DLD1 (cell line): ENCODE results near the gene HDDC3.

Source experiments
- in situ Hi-C: cut with HindIII; loops from 2 replicates; pipeline ENCODE4 v1.10.0; 2017; ENCODE audit warnings: low sequenced_read_pairs

The HDDC3 gene, protein sequence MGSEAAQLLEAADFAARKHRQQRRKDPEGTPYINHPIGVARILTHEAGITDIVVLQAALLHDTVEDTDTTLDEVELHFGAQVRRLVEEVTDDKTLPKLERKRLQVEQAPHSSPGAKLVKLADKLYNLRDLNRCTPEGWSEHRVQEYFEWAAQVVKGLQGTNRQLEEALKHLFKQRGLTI

DNA sequence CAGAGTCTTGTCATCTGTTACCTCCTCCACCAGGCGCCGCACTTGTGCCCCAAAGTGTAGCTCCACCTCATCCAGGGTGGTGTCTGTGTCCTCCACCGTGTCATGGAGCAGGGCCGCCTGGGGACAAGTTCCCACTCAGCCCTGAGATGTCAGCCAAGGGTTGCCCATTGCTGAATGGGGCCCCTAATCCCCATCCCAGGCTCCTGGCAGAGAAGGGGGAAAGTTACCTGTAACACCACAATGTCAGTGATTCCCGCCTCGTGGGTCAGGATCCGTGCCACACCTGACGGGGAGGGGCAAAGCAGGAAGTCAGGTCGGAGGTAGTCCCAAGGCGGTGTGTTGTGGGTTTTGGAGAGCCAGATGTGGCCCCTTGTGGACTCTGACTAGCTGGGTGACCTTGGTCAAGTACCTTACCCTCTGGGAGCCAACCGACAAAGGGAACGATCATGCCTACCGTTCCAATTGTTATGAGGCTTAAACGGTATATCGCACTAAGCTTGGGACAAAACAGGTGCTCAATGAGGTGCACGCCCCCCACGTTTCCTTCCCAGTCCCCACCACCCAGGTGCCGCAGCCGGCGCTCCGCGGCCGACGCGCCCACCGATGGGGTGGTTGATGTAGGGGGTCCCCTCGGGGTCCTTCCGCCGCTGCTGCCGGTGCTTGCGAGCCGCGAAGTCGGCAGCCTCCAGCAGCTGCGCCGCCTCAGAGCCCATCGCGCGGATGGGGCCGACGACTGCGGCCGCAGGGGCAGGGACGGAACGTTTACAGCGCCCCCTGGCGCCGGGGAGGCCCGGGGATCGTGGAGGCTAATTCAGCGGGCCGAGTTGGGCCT is at the start of gene HDDC3:
Gene HDDC3 (minus strand): TSS at position 722 of the 832 bp plus-strand sequence. CDS start 9 bp downstream, at position 713.
- in situ Hi-C loops: loop anchor here (25.0 kb wide), 1 partner anchor 445 kb away; no protein-coding TSS in a partner anchor

- in situ Hi-C loops: no loop called here
Measured at GRCh38 chr15:90982135-90982534, 49.8 kb upstream of the HDDC3 start.

GRCh38 chr15:90981681-90982080 is 49.3 kb upstream of the HDDC3 start:
- in situ Hi-C loops: no loop called here

DNA sequence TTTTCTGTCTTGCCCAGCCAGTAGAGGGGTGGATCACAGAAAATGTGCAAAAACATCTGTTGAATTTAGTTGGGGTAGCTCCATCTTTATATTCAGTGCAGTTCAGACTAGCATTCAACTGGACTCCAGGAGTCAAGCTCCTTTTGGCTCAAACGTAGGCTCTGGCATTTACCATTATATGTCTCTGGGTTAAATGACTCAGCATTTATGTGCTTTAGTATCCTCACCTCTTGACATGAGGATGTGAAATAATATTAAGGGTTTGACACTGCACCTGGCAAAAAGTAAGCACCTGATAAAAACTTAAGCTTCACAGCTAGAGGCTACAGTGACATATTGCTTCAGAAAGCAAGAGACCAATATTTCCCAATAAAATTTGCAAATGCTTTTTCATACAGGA is 47.2 kb upstream of the HDDC3 start:
- in situ Hi-C loops: no loop called here

DNA sequence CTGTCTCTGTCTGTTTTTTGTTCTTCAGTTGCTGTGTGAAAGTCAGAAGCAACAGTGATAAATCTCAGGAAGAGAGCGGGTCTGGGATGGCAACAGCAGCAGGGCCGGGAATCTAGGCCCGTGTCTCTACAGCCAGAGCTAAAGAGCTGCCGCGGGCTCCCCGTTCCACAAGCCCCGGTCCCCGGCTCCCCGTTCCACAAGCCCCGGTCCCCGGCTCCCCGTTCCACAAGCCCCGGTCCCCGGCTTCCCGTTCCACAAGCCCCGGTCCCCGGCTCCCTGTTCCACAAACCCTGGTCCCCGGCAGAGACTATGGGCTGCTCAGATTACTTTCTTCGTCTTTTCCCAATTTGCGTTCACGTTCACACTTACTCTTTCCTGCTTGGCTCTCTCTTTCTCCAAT is 41.9 kb upstream of the HDDC3 start:
- in situ Hi-C loops: no loop called here

GRCh38 chr15:90972133-90972532 is 39.8 kb upstream of the HDDC3 start:
- in situ Hi-C loops: no loop called here

DNA sequence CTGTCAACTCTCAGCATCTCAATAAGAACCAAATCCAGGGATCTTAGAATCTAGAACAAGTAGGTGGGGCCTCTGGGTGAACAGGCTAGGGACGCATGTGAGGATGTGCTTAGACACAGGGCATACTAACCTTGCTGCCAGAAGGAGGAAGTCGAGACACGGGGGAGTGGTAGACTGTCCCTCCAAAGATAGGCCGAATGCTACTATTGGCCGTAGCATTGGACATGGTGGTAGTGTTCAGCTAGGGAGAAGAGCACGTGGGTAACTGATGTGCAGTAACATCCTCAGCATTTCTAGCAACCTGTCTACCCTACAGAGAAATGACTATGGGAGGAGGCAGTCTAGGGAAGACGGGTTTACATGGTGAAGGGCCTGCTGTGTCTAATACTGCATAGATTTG is 37.9 kb upstream of the HDDC3 start:
- in situ Hi-C loops: no loop called here

GRCh38 chr15:90968434-90968833 is 36.1 kb upstream of the HDDC3 start:
- in situ Hi-C loops: no loop called here

- in situ Hi-C loops: no loop called here
Measured at GRCh38 chr15:90967206-90967605, 34.9 kb upstream of the HDDC3 start.

DNA sequence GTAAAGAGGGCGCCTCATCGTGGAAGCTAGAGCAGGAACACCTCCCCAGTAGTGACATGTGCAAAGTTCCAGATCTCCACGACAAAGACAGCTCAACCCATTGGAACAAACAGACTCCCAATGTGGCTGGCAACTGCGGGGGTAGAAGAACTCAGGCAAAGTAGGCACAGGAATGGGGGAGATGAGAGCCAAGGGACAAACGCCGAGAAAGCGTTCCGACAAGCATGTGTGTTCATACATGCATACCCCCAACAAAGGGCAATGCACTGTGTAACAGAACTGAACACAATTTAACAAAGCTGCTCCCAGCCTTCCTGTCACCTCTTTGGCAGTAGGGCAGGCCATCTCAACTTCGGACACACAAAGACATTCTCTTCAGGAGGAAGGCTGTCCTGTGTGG is 33.9 kb upstream of the HDDC3 start:
- in situ Hi-C loops: no loop called here

DNA sequence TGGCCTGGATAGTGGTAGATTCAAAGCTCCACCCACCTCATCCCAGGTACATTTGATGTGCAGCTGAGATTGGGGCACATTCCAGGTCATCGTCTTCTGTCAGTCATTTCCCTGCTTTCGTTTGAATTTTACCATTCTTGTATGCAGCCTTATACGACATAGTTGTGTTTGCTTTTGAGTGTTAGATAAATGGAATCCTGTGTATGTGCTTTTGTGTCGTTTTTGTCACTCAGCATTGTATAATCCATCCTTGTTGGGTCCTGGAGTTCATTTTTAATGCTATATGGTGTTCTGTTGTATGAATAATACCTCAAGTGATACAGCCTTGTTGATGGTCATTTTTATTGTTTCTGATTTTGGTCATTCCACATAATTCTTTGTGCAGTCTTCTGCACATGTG is 29.7 kb upstream of the HDDC3 start:
- in situ Hi-C loops: no loop called here

DNA sequence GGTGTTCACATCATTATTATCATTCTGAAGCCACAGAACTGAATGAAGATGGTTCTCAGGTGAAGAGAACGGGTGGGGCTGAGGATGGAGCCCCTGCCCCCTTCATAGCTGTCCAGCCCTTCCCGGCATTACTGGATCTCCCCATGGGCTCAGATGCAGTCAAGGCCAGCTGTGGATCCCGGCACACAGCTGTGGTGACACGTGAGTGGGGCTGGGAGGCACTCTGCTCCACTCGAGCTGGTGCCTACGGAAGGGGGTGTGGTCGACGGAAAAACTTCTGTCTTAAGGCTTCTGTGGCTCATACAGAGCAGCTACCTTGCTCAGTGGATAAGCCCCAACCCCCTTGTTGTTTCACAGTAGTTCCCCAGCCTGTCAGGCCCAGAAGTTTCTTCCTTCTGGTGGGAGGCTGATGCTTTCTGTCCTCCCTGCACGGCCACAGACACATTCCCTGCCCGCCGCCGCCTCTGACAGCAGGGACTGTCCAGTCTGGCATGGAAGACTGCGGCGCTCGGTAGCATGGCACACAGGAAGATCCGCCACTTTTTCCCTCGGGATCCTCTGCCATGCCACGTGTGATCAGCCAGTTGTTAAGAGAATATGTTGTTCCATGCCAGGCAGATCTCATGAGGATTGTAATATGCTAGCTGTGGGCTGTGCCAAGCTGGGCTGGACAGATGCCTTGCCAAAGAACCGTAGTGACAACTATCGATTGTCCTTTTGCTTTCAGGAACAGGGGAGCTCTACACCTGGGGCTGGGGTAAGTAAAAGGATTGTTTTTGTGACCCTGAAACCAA is 28.1 kb upstream of the HDDC3 start:
- in situ Hi-C loops: no loop called here

DNA sequence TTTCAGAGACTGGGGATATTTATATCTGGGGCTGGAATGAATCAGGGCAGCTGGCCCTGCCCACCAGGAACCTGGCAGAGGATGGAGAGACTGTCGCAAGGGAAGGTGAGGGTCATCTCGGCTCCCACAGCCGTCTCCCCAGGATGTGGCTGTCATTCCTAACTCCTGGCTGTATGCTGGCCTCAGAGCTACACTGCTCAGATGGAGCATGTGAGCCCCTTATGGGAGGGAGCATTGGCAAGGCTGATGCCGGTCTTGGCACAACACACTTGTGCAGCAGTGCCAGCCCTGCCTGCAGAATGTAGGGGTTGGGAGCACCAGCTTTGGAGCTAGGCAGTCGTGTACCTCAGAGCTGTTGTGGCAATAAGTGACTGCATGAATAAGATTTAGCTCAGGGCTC is 27.5 kb upstream of the HDDC3 start:
- in situ Hi-C loops: no loop called here

- in situ Hi-C loops: no loop called here
Measured at GRCh38 chr15:90959028-90959595, 26.8 kb upstream of the HDDC3 start.

DNA sequence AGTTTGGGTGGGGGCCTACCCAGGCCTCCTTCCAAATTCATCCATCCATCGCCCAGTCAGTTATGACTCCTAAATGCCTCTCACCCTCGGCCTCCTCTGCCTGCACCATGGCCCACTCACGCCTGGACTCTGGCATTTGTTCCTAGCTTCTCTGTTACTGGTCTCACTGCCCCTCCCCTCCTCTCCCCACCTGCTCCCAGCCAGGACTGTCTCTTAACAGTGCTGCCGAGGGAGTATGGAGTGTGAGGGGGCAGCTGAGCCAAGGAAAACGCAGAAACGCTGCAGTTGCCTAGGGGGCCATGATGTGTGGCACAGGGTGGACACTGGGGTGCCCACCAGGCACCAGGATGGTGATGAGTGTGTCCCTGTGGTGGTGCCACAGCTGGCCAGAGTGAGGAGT is 25.4 kb upstream of the HDDC3 start:
- in situ Hi-C loops: no loop called here

DNA sequence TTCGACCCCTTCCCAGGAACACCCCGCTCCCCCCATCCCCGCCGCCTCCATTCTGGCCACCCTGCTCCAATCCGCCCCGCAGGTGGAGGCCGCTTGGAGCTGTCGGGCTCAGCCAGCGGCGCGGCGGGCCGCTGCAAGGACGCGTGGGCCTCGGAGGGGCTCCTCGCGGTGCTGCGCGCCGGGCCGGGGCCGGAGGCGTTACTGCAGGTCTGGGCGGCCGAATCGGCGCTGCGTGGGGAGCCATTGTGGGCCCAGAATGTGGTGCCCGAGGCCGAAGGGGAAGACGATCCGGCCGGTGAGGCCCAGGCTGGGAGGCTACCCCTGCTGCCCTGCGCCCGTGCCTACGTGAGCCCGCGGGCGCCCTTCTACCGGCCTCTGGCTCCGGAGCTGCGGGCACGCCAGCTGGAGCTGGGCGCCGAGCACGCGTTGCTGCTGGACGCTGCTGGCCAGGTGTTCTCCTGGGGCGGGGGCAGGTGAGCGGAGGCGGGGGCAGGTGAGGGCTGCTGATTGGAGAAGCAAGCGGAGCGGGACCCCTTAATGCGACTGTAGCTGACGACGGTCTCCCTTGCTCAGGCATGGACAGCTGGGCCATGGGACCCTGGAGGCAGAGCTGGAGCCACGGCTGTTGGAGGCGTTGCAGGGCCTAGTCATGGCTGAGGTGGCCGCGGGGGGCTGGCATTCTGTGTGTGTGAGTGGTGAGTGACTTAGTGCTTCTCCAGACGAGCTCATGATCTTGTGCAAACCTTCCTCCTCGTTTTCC is 24.9 kb upstream of the HDDC3 start:
- in situ Hi-C loops: no loop called here

DNA sequence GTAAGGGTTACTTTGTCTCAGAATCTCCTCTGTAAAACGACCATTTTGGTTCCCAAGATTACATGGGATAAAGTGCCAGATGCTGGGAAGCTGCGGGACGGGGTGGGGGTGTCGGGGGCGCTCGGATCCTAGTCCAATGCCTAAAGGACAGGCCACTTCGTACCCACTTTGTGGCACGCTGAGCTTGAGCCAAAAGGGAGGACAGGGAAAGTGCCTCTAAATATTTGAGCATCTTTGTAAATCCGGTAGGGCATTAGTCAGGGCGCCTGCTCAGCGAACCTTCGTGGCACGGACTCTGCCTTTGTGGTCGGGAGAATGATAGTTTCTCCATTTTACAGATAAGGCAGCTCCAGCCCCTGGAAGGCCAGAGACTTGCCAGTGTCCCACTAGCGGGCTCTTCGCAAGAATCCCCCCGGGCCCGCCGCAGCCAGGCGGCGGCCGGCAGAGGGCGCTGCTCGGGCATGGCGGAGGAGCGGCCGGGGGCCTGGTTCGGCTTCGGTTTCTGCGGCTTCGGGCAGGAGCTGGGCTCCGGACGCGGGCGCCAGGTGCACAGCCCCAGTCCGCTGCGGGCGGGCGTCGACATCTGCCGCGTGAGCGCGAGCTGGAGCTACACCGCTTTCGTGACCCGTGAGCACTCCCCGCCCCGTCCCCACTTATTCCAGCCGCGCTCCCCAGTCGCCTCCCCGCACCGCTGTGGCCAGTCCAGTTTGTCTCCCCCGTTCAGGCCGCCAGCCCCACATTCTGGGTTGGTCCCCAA is 24.1 kb upstream of the HDDC3 start:
- in situ Hi-C loops: no loop called here

DNA sequence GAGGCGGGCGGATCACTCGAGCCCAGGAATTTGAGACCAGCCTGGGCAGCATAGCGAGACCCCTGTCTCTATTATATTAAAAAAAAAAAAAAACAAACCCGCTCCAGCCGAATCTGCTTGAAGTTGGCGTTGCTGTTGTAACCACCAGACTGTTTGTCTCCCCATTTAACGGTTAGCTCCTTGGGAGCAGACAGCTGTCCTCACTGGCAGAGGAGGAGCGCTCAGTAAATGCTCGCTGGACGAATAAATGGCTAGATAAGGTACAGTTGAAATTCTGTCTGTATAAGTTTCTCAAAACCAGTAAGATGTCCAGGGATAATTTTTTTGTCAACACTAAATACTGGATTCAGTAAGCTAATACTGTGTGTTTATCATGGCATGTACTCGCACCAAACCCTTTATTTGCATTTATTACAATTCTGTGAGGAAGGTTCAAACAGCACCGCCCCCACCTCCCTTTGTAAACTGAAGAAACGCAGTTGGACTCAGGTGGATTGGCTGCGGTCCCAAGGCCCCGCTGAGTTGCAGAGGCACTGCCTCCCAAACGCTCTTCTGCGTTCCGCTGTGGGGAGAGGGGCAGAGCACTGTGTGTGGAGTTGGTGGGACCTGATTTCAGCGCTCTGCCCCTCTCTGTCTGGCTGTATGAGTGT is 23.4 kb upstream of the HDDC3 start:
- in situ Hi-C loops: no loop called here
